GM18499 (cell line): ENCODE results near the gene FHOD3.

ENCODE experiments used
- ATAC-seq: cut with Tn5 transposase; IDR thresholded peaks from one replicate; pipeline ENCODE4 v1.9.1; 2021; ENCODE audit warnings: moderate number of reproducible peaks; ENCODE audit not compliant: insufficient read depth, unreplicated experiment

FHOD3 gene

DNA sequence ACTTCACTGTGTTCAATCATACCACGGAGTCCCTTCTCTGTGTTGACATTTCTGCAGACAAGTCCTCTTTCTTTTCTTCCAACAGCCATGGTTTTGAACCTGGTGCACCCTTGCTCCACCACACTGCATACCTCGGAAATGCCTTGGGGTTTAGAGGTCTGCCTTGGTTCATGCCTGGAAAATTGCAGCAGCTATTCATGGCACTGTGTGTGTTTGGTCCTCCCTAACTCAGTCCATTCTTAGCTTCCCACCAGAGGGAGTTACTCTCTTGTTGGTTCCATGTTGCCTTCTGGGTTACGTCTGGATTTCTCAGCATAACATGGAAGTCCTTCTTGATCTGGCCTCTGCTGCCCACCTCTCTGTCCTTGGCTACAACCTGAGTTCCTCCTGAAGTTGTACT lies 206.0 kb downstream of the FHOD3 start:
- ATAC-seq = no peak

DNA sequence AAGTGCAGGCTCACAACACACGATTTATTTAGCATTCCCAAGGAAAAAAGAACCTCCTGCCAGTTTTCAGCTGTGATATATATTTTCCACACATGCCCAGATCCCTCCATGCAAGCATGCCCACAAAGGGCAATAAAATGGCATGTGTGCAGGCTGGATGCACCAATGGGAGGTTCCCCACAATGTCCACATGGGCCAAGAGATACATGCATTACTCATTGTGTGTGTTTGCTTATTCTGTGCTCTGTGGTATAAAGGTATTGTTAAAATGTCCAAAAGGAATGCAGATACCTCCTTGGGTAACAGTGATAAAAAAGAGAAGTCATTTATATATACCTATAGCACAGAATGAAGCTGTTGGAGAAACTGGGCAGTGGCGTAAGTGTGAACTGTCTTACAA lies 207.4 kb downstream of the FHOD3 start:
- ATAC-seq = no peak

- no peak for ATAC-seq
Observed at GRCh38 chr18:36505665-36506064, 208.2 kb downstream of the FHOD3 start.

DNA sequence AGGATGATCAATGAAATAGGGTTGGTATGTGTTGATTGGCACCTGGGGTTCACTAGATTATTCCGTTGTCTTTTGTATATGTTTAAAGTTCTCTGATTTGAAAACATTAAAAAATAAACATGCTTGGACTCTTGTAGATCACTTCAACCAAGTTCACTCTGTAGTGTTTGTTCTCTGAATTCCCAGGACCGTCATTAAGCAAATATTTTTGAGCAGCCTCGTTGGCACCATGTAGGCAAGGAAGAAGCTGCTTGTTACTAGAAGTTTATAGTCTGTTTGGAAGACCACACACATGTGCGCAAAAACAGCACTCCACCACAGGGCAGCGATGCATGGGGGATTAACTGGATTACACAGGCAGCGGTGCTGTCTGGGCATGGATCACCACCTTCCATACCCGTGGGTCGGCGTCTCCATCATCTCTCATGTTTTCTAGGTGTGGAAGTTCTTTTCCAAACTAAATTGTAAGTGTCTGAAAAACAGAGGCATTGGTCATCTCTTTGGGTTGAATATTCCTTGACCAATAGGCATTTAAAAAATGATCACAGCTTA lies 212.2 kb downstream of the FHOD3 start:
- no peak for ATAC-seq

- no peak for ATAC-seq
Observed at GRCh38 chr18:36511791-36512352, 214.4 kb downstream of the FHOD3 start.

DNA sequence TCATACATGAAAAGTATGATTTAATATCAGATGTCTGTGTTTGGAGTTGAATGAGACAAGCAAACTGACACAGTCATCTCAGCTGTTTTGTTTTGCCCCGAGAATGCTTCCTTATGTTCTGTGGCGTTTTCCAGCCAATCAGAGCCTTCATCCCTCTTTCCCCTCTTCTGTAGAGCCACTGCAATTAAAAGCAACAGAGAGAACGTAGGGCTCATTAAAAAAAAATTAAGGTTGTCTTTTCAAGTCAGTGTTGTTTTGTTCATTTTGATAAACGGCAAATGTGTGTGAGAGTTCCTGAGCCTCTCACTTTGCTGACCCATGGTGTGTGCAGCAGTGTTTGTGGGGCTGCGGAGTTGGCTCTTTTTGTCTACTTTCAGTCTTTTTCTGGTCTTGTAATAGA lies 216.0 kb downstream of the FHOD3 start:
- ATAC-seq = no peak

DNA sequence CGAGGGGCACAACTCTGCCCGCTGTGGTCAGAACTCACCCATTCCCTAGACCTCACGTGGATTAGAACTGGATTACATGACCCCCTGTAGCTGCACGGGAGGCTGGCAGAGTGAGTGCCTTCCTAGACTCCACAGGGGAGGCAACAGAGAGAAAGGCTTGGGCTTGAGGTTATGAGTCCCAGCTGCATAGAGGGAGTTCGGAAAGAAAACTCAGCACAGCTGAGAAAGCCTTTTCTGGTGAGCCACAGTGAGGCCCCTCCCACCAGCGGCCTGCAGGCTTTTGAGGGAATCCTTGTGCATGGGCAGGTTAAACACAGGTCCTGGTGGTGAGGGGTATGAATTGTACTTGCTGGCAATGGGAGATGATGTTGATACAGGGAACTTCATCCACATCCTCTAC lies 217.3 kb downstream of the FHOD3 start:
- ATAC-seq = no peak

DNA sequence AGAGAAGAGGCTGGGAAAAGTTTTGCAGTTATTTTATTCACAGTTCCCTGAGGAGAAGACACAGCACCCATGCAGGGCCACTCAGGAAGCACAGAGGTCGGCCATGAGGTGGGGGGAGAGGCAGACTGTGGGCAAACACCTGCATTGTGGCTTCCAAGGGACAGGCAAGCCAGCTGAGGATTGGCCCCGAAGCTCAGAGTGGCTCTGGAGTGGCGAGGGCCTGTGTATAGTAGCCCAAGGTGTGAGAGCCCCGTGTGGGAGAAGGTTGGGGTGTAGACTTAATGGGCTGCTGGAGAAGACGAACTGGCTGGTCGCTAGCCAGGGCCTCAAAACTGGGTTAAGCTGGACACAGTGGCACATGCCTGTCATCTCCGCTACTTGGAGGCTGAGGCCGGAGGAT lies 218.7 kb downstream of the FHOD3 start:
- ATAC-seq = no peak

DNA sequence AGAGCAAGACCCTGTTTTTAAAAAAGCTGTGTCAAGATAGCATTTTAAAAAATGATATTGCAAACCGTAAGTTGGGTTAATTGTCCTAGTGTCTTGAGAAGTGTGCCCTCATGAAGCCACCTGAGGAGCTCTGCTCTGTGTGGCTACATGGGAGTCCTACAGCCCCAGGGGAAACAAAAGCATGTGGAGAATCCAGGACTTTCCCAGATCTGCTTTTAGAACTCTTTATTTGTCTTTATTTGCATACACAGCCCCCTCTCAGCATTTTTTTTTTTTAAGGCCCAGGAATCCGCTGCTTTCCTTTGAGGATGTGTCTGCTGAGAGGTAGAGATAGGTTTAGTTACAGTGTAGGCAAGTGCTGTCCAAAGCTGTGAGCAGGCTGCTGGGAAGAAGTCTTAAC lies 219.2 kb downstream of the FHOD3 start:
- ATAC-seq = no peak

DNA sequence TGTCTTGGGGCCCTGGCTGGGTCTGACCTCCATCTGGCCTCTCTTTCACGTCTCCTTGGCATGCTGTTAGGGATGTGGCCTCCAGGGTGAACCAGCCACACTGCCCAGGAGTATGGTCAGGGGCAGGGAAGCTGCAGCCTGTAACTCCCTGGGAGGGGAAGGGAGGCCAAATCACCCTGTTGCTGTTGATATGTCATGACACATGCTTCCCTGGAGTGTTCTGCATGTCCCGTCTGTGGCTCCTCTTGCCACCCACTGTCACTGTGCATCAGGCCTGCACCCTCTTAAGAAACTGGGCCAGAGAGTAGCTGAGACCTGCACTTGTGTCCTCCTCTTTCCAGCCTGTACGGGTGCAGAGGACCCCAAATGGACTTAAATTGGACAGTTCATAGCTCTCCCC lies 221.3 kb downstream of the FHOD3 start:
- no peak for ATAC-seq

- no peak for ATAC-seq
Observed at GRCh38 chr18:36519358-36519757, 221.8 kb downstream of the FHOD3 start.

- ATAC-seq = no peak
Observed at GRCh38 chr18:36522509-36522908, 225.0 kb downstream of the FHOD3 start.

GRCh38 chr18:36525913-36526312 lies 228.4 kb downstream of the FHOD3 start:
- ATAC-seq = no peak

- ATAC-seq = no peak
Observed at GRCh38 chr18:36526611-36527010, 229.1 kb downstream of the FHOD3 start.

DNA sequence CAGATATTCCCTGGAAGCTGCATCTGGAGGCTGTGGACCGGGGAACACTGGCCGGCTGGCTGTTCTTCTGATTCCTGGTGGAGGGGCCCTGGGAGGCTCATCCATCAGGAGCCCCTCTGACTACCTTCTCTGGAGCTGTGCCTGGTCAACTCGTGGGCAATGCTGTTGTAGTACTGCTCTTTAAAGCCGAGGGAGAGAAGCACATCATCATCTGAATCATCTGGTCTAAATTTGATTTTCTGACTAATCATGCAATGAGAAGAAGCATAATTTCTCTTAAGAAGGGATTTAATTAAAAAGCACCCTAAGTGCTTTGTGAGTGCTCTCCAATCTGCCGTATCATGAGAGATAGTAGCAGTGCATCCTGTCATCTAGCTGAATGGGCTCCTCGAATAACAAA lies 229.5 kb downstream of the FHOD3 start:
- ATAC-seq = no peak

- ATAC-seq = no peak
Observed at GRCh38 chr18:36527740-36528455, 230.4 kb downstream of the FHOD3 start.

DNA sequence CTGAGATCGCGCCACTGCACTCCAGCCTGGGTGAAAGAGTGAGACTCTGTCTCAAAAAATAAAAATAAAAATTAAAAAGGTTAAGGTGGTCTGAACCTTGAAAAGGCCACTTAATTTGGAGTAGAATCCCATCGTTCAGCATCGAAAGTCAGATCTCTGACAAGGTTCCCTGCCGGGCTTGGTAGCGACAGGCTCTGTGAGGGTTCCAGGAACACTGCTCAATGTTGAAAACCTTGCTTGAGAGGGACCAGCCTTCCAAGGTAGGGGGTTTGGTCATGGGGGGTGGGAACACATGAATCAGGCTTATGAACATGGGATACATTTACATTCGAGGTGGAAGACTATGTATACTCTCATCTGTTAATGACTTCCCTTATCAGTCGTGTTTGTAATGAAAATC lies 232.2 kb downstream of the FHOD3 start:
- ATAC-seq = no peak

- ATAC-seq = no peak
Observed at GRCh38 chr18:36530676-36531405, 233.3 kb downstream of the FHOD3 start.

DNA sequence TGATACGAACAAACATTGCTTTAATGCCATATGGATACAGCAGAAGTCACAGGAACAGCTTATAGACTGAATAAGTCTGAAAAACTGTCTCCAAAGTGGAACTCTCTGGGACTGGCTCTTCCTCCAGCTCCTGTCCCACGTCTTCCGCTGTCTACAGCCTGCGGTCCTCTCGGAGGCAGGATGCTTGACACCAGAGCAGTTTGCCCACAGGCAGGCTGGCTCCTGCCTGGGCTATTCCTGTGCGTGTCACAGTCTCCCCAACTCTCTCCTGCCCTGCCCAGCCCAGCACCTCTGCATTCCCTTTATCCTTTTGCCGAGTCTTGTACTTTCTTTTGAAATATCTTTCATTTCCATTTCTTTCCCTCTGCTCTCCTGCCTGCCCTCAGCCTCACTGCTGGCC lies 234.1 kb downstream of the FHOD3 start:
- no peak for ATAC-seq

DNA sequence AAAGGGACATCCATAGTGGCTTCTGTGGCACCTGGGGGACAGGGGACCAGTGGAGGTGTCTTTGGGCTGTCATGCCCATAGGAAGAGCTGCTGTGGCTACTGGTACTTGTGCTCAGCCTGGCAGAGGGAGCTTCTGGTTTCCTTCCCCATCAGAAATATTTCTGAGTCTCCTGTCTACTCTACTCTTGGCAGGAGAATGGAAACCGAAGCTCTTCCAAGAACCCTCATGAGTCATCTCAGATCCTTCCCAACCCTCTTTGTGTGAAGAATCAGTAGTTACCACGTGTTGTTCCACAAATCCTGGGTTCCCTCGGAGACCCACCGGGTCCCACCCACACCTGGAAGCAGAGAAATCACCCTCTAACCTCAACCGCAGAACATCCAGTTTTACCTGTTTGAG lies 234.9 kb downstream of the FHOD3 start:
- no peak for ATAC-seq

DNA sequence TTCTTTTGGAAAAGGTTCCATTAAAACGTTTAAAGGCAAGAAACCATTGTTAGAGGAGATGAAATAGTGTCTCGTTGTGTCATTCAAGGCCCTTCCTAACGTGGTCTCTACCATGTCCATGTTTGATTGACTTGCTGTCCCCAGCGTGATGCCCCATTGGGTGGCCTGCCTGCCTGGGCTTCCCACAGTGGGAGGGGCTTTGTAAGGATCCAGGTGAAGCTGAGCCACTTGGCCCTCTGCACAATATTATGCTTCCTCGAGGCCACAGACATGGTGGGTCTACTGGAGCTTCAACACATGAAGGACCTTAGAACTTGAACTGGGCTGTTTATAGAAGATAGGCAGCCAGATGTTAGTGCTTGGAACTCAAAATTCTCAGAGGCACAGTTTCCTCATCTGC lies 235.3 kb downstream of the FHOD3 start:
- ATAC-seq = no peak
